HFF-Myc (cell line): ENCODE data around the gene DIP2B.

ENCODE experiments used
- DNase-seq: peaks from one replicate; pipeline ENCODE4 v3.0.0-alpha.2; 2011; ENCODE audit warnings: low read depth; ENCODE audit errors: extremely low read depth
- H3K4me3 ChIP-seq: replicated peaks from 2 replicates; pipeline ENCODE4 v1.5.1; 2011; ENCODE audit warnings: low read depth, mild to moderate bottlenecking, control low read depth, low read length
- CTCF ChIP-seq: IDR thresholded peaks from 2 replicates; pipeline ENCODE4 v1.5.1; 2012; ENCODE audit warnings: mild to moderate bottlenecking, low read depth, low read length, control low read depth; ENCODE audit errors: missing control alignments

DIP2B gene

DNA sequence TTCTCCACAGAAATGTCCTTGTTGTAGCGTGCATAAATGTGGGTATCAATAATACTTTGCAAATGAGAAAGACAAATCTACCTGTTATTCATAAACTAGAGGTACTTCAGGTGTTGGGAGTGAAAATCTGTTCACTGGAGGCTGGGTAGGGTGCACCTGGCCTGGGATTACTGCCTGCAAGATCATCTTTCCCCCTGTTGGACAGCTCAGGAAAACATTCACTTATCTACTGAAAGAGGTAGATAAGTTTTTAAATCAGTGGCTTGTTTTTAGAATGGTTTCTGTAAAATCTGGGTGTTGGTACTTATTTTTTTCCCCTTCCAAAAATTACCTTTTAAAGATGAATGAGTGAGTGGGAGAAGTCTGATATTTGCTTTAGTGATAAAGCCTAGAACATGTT lies 95.6 kb downstream of the DIP2B start:
- no peak for DNase-seq
- no peak for TF ChIP-seq CTCF
- no peak overlapping the region for H3K4me3 ChIP-seq

GRCh38 chr12:50603817-50604639 lies 99.2 kb downstream of the DIP2B start:
- DNase-seq: no peak
- no peak for TF ChIP-seq CTCF
- no peak overlapping the region for H3K4me3 ChIP-seq

GRCh38 chr12:50604640-50604920 lies 99.8 kb downstream of the DIP2B start:
- H3K4me3 ChIP-seq: no peak overlapping the region
- TF ChIP-seq CTCF: no peak

DNA sequence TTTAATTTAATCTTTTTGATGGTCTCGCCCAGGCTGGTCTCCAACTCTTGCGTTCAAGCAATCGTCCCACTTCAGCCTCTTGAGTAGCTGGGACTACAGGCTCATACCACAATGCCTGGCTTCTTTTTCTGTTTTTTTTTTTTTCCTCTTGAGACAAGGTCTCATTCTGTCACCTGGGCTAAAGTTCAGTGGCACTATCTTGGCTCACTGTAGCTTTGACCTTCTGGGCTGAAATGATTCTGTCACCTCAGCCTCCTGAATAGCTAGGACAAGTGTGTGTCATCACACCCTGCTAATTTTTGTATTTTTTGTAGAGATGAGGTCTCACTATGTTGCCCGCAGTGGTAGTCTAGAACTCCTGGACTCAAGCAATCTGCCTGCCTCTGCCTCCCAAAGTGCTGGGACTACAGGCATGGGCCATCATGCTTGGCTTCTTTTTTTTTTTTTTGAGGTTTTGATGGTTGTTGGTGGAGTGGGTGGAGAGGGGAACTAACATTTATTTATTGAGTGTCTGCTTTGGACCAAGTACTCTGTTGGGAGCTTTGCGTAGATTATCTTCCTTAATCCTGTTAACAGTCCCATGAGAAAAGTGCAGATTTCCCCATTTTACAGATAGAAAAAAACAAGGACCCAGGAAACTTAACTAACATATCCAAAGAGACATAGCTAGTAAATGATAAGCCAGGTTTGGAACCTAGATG lies 102.0 kb downstream of the DIP2B start:
- no peak for DNase-seq
- no peak for TF ChIP-seq CTCF
- no peak overlapping the region for H3K4me3 ChIP-seq

More at GRCh38 chr12:50604640-50604920, 99.8 kb downstream of the DIP2B start:
- DNase-seq: no peak

- no peak for DNase-seq
- no peak overlapping the region for H3K4me3 ChIP-seq
- TF ChIP-seq CTCF: no peak
These were observed 104.6 kb downstream of the DIP2B start for GRCh38 chr12:50609292-50609874.

DNA sequence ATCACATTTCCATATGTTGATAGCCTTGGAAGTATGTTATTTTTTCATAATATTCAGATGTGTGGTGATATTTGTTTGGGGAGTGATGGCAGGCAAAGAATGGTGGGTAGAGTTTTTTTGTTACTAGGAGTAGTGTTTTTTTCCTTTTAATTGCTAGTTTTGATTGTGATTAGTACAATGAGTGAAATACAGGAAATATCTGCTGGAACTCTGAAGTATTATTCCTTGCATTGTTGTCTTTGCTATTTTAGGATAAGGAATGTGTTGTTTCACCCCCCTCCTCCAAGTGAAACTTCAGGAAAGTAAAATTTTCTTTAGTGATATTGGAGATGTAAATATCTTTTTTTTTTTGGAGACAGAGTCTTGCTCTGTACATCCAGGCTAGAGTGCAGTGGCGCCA lies 105.4 kb downstream of the DIP2B start:
- no peak for TF ChIP-seq CTCF
- no peak for DNase-seq
- no peak overlapping the region for H3K4me3 ChIP-seq
